Iris pigment epithelial cell (primary cell): ENCODE measurements around the gene LIG4.

Source experiments
- DNase-seq: peaks from one replicate; pipeline ENCODE4 v3.0.0-alpha.2; 2011; ENCODE audit warnings: low read depth

The LIG4 gene

DNA sequence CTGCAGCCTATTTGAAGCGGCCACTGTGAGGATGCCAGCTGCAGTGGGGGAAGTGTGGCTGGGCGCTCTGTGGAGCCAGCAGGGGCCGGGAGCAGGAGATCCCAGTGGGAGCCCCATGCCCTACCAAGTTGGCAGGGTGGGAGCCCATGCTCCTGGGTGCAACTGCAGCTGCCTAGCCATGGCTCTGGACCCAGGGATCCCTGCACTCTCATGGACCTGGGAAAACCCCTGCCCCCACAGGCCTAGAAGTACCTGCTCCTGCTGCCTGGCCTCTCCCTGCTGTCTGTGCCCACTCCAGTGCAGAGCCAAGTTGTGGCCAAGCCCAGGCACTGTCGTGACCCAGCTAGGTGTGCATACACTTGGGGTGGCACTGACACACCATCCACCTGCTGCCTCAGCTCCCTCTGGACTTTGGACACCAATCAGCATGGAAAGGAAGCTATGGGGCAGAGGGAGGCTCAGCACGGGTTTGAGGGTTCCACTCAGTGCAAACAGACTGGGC, 20.9 kb downstream of the LIG4 start:
- DNase-seq, result no peak

DNA sequence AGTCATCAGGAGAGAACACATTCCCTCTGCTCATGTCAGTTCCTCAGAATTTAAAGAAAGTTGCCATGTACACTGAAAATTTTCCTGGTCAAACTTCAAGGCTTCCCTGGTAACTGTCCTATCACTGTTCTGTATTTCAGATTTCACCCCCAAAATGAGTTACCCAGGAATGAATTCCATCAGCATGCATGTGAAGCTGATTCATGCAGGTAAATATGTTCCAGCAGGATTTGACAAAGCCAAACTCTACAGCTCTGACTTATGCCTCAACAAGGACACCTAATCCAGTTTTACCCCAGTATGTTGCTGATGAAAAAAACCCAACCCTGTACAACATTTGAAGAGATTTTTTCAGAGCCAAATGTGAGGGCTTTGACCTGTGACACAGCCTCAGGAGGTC, 21.5 kb downstream of the LIG4 start:
- DNase-seq, result peak; percentile 3

- no peak for DNase-seq
Measured at GRCh38 chr13:108190897-108191296, 24.4 kb downstream of the LIG4 start.

DNA sequence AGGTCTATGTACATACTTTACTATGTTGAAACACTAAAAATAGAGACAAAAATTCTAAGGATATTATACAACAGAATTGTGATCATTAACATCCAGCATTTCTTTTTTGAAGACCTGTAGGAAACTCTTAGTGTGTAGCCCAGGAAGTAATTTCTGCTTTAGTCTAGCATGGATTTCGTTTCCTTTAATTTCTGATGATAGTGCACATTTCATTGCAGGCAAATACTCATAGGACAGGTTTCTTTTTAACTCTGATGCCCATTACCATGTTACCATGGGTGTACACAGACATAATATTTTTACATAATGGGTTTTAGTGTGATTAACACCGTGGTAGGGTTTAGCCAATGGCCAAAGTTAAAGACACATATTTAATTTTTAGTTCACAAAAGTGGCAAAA, 27.1 kb downstream of the LIG4 start:
- DNase-seq, result no peak

- no peak for DNase-seq
Measured at GRCh38 chr13:108185223-108185622, 30.1 kb downstream of the LIG4 start.

DNA sequence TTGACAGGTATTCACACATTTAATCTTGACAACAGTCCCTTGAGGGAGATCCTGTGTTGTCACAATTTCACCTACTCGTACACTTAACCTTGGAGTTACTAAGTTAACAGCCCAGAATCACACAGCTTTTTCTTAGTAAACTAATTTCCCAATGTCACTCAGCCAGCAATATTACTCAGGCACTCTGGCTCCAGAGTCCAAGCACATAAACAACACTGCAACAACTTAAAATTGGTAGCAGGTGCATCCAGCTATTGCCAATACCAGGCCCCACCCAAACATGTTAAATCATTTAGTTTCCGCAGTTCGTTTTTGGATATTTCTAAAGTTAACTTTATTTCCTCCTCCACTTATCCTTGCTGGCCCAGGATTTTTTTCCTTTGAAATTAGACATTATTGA, 32.7 kb downstream of the LIG4 start:
- no peak for DNase-seq

- DNase-seq, result no peak
Measured at GRCh38 chr13:108178078-108178477, 37.3 kb downstream of the LIG4 start.

GRCh38 chr13:108176685-108177274, 38.6 kb downstream of the LIG4 start:
- DNase-seq, result peak; percentile 45

GRCh38 chr13:108168929-108169328, 46.4 kb downstream of the LIG4 start:
- no peak for DNase-seq

GRCh38 chr13:108166078-108166477, 49.3 kb downstream of the LIG4 start:
- DNase-seq, result peak; percentile 12

GRCh38 chr13:108158746-108159145, 56.6 kb downstream of the LIG4 start:
- no peak for DNase-seq
